ENCODE results near the gene MRPL37. TPM values are rescaled to one million over a fixed set of nuclear protein-coding genes. Genes with fewer than 3 reads are reported as not detected.

Gene MRPL37
- total and polyA plus RNA-seq, 9 donors: 36.2 to 86.6 (median 47.9) TPM

GRCh38 chr1:54253480-54253879, 53.5 kb downstream of the MRPL37 start:
- Histone ChIP-seq H3K9me3 (no peaks in the 10 kb centered on the region), H3K27me3 (no peaks in the 10 kb centered on the region), H3K4me3 (no peak overlapping the region), H3K27ac (peak overlapping the region in 1 of 2 donors; percentile 23), H3K36me3 (no peaks in the 10 kb centered on the region), H3K4me1 (ENCODE audit: insufficient read depth) (peaks cover 25% of the 10 kb centered on the region)
- 68 to 80% (median 69%) methylated on average over 5 of the region's 5 CpGs for WGBS, 3 donors
- no peak for DNase-seq
- intact Hi-C loops (cut with DNase I): no loop called here
- TF ChIP-seq POLR2A (IDR thresholded peaks at IDR 0.05): no peak
- TF ChIP-seq EP300 (IDR thresholded peaks at IDR 0.05): no peak
- TF ChIP-seq, protein P1, sequence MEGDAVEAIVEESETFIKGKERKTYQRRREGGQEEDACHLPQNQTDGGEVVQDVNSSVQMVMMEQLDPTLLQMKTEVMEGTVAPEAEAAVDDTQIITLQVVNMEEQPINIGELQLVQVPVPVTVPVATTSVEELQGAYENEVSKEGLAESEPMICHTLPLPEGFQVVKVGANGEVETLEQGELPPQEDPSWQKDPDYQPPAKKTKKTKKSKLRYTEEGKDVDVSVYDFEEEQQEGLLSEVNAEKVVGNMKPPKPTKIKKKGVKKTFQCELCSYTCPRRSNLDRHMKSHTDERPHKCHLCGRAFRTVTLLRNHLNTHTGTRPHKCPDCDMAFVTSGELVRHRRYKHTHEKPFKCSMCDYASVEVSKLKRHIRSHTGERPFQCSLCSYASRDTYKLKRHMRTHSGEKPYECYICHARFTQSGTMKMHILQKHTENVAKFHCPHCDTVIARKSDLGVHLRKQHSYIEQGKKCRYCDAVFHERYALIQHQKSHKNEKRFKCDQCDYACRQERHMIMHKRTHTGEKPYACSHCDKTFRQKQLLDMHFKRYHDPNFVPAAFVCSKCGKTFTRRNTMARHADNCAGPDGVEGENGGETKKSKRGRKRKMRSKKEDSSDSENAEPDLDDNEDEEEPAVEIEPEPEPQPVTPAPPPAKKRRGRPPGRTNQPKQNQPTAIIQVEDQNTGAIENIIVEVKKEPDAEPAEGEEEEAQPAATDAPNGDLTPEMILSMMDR (IDR thresholded peaks at IDR 0.05): no peak

- Histone ChIP-seq H3K9me3 (no peaks in the 10 kb centered on the region), H3K4me1 (ENCODE audit: insufficient read depth) (peaks cover 27% of the 10 kb centered on the region), H3K27ac (peak overlapping the region in 1 of 2 donors; percentile 23), H3K36me3 (no peaks in the 10 kb centered on the region), H3K4me3 (no peak overlapping the region), H3K27me3 (no peaks in the 10 kb centered on the region)
- intact Hi-C loops (cut with DNase I): no loop called here
- WGBS, 3 donors: 53 to 61% (median 54%) methylated on average over 9 to 10 of the region's 10 CpGs
- peak in 2 of 5 donors; percentile 53 to 56 for DNase-seq
- TF ChIP-seq, protein P1 (IDR thresholded peaks at IDR 0.05): no peak
- TF ChIP-seq EP300 (IDR thresholded peaks at IDR 0.05) (no peak), POLR2A (IDR thresholded peaks at IDR 0.05) (no peak)
These were observed 54.1 kb downstream of the MRPL37 start for GRCh38 chr1:54254055-54254454.

DNA sequence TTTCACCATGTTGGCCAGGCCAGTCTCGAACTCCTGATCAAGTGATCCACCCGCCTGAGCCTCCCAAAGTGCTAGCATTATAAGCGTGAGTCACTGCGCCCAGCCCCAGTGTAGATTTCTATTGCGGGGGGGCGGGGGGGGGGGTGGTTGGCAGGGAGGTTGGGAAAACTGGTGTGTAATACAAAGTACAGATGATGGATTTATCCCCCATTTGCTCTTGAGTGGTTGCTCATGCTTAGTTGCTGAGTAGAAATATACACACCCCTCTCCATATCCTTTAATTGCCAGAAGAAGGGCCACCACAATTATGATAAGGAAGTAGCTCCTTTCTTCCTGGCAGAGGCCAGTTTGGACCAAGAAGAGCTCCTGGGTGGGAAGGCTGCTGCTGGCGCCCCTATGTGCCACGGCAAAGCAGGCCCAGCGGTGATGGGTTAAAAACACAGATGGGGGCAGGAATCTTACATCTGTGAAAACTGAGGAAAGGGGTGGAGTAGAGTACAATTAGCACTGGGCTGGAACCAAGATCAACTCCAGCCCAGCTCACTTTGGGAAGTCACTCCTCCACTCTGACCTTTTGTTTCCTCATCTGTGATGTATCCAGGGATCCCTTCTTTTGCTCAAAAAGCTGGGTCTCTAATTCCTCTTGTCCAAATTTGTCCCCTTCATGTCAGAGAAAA, 55.2 kb downstream of the MRPL37 start:
- WGBS, 3 donors: 88 to 92% (median 90%) methylated on average over 9 of the region's 9 CpGs
- Histone ChIP-seq H3K4me3 (no peak overlapping the region), H3K27me3 (no peaks in the 10 kb centered on the region), H3K9me3 (no peaks in the 10 kb centered on the region), H3K27ac (no peak overlapping the region), H3K36me3 (no peaks in the 10 kb centered on the region), H3K4me1 (ENCODE audit: insufficient read depth) (peaks cover 27% of the 10 kb centered on the region)
- no peak for DNase-seq
- TF ChIP-seq, protein P1 (IDR thresholded peaks at IDR 0.05): no peak
- TF ChIP-seq EP300 (IDR thresholded peaks at IDR 0.05): no peak
- TF ChIP-seq POLR2A (IDR thresholded peaks at IDR 0.05): no peak
- intact Hi-C loops (cut with DNase I): no loop called here

DNA sequence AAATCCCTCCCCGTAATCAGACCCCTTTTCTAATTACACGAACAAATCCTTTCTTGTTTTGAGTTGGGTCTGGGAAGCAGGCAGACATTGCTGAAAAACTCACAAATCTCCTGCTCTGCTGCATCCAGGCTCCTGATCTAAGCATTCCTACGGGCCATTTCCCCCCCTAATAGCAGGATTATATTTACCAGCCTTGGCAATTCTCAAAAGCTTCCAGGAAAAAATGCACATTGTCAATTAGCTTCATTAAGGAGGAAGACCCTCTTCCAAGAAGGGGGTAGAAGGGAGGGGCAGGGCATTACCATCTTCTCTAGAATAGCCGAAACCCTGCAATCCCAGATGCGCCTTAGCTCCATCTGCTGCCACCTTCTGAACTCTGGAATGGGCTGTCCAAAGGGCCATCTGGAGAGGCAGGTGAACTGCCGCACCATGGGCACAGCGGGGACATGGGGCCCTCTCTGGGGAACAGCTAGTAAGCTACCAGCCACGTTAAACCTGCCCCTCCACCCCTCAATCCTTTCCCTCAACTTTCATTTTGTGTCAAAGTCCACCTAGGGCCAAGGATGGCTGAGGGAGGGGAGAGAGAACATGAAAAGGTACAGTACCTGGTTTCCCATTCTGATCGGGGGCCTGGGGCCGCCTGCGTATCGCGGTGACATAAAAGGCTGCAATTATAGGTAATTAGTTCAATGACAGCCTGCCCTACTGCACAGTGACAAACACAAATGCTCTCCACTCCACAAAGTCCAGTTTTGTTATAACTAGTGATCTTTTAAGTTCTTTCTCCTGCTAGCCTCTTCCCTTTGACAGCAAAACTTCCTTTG, 56.8 kb downstream of the MRPL37 start:
- TF ChIP-seq POLR2A (IDR thresholded peaks at IDR 0.05) (no peak), EP300 (IDR thresholded peaks at IDR 0.05) (no peak)
- TF ChIP-seq, protein P1 (IDR thresholded peaks at IDR 0.05): no peak
- Histone ChIP-seq H3K27me3 (no peaks in the 10 kb centered on the region), H3K4me3 (no peak overlapping the region), H3K4me1 (ENCODE audit: insufficient read depth) (peaks cover 26% of the 10 kb centered on the region), H3K9me3 (no peaks in the 10 kb centered on the region), H3K36me3 (no peaks in the 10 kb centered on the region), H3K27ac (peak overlapping the region in 1 of 2 donors; percentile 68)
- 80 to 89% (median 82%) methylated on average over 13 of the region's 13 CpGs for WGBS, 3 donors
- no peak for DNase-seq
- intact Hi-C loops (cut with DNase I): no loop called here

Data from ovary (tissue), 9 donors.